ENCODE data around the gene ALPG. TPM values are rescaled to one million over a fixed set of nuclear protein-coding genes. Genes with fewer than 3 reads are reported as not detected.
"Not testable (repeated sequence)": the region's sequence is repeated elsewhere in the genome, so short reads cannot be mapped to it uniquely, and the experiment has no call there.

Gene ALPG
- total RNA-seq, 4 donors from 2014 or later = not detected

DNA sequence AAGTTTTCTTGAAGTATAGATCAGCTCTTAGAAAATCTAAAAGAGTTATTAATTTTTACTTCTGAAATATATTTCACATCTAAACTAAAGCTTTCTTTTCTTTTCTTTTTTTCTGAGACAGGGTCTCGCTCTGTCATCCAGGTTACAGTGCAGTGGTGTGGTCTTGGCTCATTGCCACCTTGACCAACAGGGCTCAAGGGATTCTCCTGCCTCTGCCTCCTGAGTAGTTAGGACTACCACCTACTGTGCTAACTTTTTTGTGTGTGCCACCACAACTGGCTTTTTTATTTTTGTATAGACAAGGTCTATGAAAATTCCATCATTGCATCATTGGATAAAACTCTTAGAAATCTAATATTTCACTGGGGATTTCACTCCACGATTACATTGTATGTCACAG is 10.0 kb upstream of the ALPG start:
- TF ChIP-seq, protein P1, sequence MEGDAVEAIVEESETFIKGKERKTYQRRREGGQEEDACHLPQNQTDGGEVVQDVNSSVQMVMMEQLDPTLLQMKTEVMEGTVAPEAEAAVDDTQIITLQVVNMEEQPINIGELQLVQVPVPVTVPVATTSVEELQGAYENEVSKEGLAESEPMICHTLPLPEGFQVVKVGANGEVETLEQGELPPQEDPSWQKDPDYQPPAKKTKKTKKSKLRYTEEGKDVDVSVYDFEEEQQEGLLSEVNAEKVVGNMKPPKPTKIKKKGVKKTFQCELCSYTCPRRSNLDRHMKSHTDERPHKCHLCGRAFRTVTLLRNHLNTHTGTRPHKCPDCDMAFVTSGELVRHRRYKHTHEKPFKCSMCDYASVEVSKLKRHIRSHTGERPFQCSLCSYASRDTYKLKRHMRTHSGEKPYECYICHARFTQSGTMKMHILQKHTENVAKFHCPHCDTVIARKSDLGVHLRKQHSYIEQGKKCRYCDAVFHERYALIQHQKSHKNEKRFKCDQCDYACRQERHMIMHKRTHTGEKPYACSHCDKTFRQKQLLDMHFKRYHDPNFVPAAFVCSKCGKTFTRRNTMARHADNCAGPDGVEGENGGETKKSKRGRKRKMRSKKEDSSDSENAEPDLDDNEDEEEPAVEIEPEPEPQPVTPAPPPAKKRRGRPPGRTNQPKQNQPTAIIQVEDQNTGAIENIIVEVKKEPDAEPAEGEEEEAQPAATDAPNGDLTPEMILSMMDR (IDR thresholded peaks at IDR 0.05) = no peak
- ATAC-seq (ENCODE audit: low FRiP score) (no peak), DNase-seq (ENCODE audit: low spot score) (no peak)

DNA sequence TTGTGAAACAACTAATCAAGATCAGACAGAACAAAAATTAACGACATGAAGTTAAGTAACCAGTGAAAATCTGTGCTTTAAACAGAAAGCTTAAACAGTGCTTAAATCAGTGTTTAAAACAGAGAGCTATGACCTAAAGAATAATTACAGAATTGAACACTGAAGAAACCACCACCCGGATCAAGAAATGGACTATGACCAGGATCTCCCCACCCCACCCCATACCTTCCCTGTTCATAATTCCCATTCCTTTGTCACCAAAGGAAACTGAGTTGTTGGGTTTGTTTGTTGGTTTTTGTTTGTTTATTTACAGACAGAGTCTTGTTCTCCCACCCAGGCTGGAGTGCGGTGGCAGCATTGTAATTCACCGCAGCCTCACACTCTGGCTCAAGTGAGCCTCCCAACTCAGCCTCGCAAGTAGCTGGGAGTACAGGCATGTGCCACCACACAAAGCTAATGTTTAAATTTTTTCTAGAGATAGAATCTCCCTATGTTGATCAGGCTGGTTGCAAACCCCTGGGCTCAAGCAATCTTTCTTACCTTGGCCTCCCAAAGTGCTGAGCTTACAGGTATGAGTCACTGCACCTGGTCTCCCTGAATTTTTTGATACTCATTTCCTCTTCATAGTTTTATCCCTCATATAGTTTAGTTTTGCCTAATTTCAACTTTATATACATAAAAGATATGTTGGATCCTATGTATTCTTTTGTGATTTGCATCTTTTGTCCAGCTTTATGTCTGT is 8.2 kb upstream of the ALPG start:
- TF ChIP-seq, protein P1 (IDR thresholded peaks at IDR 0.05) = no peak
- ATAC-seq (ENCODE audit: low FRiP score) (no peak), DNase-seq (ENCODE audit: low spot score) (no peak)

- no peak for ATAC-seq (ENCODE audit: low FRiP score)
- no peak for DNase-seq (ENCODE audit: low spot score)
- TF ChIP-seq, protein P1 (IDR thresholded peaks at IDR 0.05) = no peak
These were observed 6.2 kb upstream of the ALPG start for GRCh38 chr2:232400256-232401015.

- TF ChIP-seq, protein P1 (IDR thresholded peaks at IDR 0.05) = no peak
- DNase-seq (ENCODE audit: low spot score) (no peak), ATAC-seq (ENCODE audit: low FRiP score) (no peak)
These were observed 4.1 kb upstream of the ALPG start for GRCh38 chr2:232402518-232402917.

GRCh38 chr2:232405943-232406510 is 617 bp upstream of the ALPG start:
- no peak for ATAC-seq (ENCODE audit: low FRiP score)
- TF ChIP-seq, protein P1 (IDR thresholded peaks at IDR 0.05) = no peak
- no peak for DNase-seq (ENCODE audit: low spot score)

GRCh38 chr2:232407428-232408150 is 945 bp downstream of the ALPG start:
- ATAC-seq (ENCODE audit: low FRiP score); DNase-seq (ENCODE audit: low spot score): not testable (repeated sequence)

DNA sequence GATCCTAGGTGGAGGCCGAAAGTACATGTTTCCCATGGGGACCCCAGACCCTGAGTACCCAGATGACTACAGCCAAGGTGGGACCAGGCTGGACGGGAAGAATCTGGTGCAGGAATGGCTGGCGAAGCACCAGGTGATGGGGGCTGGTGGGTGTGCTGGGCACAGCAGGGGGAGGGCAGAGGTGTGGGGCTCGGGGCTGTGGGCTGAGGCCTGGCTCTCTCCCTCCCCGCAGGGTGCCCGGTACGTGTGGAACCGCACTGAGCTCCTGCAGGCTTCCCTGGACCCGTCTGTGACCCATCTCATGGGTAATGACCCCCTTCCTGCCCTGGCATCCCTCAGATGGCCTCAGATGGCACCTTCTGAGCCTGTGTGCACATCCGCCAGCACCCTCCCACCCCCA is 1.6 kb downstream of the ALPG start:
- not testable (repeated sequence) for DNase-seq (ENCODE audit: low spot score); ATAC-seq (ENCODE audit: low FRiP score)

- DNase-seq (ENCODE audit: low spot score); ATAC-seq (ENCODE audit: low FRiP score): not testable (repeated sequence)
These were observed 3.0 kb downstream of the ALPG start for GRCh38 chr2:232409617-232410016.

Measured in omental fat pad (tissue), 4 donors.